Measurements from ENCODE around the gene PPP1R36.
"Not testable (repeated sequence)": the region's sequence is repeated elsewhere in the genome, so short reads cannot be mapped to it uniquely, and the experiment has no call there.

The PPP1R36 gene

GRCh38 chr14:64549791-64550620 lies at the start of gene PPP1R36:
Gene PPP1R36, plus strand, starts transcription at chr14:64549961. Its CDS starts 37 bp downstream, at chr14:64549998.
- FAIRE-seq, result no peak

- no peak for FAIRE-seq
Observed at GRCh38 chr14:64500088-64500487, 49.7 kb upstream of the PPP1R36 start.

DNA sequence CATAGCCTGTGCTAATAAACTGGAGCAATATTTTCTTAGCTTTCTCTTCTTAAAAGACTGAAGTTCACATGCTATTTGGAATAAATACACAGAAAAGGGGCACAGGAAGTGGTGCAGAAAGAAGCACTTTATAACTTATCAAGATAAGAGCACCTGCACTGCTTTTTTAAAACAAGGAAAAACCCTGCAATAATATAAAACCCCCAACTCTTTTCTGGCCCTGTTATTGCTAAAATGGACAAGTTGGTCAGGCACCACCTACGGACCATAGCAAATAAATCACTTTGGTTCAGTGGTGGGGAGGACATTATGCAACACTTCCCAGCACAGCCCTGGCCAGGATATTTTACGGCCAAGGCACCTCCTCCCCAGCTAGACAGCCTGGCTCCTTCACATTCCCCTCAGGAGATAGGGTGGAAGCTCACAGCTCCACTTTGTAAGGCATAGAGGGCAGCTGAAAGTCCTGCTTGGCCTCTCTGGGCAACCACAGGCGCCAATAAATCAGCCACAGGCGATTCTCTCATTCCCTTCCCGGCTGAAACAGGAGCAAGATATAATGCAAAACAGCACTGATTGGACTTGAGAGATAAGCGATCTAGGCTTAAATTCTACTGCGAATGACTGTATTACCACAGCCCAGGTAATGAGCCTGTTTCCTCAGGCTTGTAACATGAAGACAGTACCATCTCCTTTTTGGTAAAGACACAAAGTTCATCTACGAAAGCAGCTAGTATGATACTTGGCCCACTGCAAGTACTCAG lies 48.2 kb upstream of the PPP1R36 start:
- FAIRE-seq, result no peak

DNA sequence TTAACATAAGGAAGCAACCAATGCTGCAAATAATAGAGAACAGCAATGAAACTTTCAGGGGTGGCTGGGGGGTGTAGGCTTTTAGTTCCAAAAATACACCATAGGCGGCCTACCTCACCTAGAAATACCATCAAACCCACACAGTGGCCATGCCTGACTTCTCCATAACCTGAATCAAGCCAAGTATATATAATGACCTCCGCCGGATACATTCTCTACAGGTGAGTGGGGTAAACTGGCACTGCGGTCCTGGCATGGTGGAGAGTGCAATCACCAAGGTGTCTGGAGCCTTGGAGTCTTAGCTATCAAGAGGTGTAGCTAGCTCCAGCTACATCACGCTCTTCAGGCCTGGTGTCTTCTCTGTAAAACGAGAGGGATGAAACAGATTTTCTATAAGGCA lies 47.3 kb upstream of the PPP1R36 start:
- no peak for FAIRE-seq

GRCh38 chr14:64502887-64503433 lies 46.8 kb upstream of the PPP1R36 start:
- FAIRE-seq, result no peak

- no peak for FAIRE-seq
Observed at GRCh38 chr14:64503434-64504309, 46.1 kb upstream of the PPP1R36 start, which contains the start of gene ZBTB25. Gene ZBTB25, minus strand, starts transcription at chr14:64503838. Its CDS starts 13,305 bp downstream, at chr14:64490533.

GRCh38 chr14:64504310-64504896 lies 45.4 kb upstream of the PPP1R36 start, which contains the start of gene ZBTB1:
Gene ZBTB1, plus strand, starts transcription at chr14:64504770. Its CDS starts 16,735 bp downstream, at chr14:64521505.
- no peak for FAIRE-seq

- no peak for FAIRE-seq
Observed at GRCh38 chr14:64504897-64505794, 44.6 kb upstream of the PPP1R36 start.

- FAIRE-seq, result no peak
Observed at GRCh38 chr14:64506721-64507120, 43.0 kb upstream of the PPP1R36 start.

- FAIRE-seq, result no peak
Observed at GRCh38 chr14:64507376-64508156, 42.2 kb upstream of the PPP1R36 start.

DNA sequence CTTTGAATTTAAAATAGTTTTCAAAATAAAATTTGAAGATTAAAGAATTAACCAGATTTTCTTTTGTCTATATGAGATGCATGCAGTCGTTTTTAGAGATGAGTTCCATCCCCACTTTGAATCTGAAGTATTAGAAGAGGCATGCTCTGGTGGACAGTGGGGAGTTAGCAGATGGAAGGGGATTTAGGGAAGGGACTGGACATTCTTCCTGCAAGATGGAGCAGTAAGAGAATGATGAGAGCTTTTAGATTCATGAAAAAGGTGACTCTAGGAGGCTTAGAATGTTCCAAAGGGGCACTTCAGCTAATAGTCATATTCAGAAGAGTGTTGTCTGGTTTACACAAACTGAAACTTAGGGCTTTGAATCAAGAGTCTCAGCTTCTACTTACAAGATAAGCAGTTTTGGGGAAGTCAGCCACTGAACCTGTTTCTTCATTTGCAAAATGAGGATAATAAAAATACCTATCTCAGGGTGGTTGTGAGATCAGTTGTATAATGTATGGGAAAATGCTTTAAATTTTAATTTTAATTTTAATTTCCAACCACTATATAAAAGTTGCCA lies 41.5 kb upstream of the PPP1R36 start:
- FAIRE-seq, result no peak

GRCh38 chr14:64509036-64509435 lies 40.7 kb upstream of the PPP1R36 start:
- FAIRE-seq, result no peak

GRCh38 chr14:64510825-64511671 lies 38.7 kb upstream of the PPP1R36 start:
- FAIRE-seq, result no peak

DNA sequence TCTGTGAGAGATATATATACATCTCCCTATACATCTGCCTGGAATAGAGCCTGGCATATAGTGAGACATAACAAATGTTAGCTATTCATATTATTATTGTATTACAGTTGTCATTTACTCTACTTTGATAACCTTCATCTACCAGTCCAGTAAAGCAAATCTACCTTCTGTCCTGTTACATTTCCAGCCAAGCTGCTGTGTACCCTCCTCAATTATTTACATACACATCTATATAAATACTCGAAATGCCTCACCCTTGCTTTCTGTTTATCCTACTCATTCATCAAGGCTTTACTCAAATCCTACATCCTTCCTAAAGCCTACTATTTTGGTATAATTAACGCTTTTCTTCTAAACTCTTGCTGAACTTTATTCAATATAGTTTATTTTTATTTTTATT lies 36.5 kb upstream of the PPP1R36 start:
- FAIRE-seq, result no peak

DNA sequence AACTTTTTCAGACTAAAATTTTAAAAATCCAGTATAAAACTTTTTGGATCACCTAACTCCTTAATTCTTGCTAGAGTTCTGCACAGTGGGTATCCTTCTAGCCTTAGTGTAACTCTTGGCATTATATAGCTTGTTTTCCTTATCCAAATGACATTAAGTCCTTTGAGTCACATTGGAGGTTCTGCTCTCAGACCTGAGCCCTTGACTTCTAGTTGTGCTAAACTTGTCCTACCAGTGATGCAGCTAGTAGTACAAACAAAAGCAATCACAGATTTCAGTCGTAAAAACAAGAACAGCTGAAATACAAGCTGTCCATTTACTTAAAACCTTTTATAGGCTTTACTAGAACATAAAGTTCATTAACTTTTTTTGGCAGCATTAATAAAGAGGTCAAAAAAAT lies 34.7 kb upstream of the PPP1R36 start:
- FAIRE-seq, result peak; percentile 66

- FAIRE-seq, result no peak
Observed at GRCh38 chr14:64516969-64517368, 32.8 kb upstream of the PPP1R36 start.

DNA sequence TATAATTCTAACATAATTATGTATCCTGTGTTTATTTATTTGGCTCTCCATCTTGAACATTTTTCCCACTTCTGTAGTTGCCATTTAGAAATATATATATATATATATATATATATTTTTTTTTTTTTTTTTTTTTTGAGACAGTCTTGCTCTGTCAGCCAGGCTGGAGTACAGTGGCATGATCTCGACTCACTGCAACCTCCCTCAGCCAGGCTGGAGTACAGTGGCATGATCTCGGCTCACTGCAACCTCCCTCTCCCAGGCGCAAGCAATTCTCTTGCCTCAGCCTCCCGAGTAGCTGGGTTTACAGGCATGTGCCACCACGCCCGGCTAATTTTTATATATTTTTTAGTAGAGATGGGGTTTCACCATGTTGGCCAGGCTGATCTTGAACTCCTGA lies 32.1 kb upstream of the PPP1R36 start:
- not testable (repeated sequence) for FAIRE-seq

DNA sequence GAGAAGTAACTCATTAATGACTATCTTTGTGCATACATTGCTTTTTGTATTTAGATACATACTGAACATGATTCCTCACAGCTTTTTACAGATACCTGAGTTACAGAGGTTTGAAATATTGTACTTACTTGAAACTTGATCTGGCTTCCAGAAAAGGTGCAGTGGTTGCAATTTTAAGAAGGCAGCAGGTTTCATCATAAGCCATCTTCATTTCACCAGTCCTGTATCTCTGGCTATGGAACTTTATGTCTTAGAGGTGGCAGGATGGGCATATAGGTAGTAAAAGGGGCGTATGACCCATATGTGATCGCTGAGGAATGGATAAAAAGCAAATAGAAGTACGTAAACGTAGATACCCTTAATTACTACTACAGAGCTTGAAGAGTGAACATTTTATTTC lies 31.5 kb upstream of the PPP1R36 start:
- no peak for FAIRE-seq

- FAIRE-seq, result peak; percentile 29
Observed at GRCh38 chr14:64520699-64521098, 29.1 kb upstream of the PPP1R36 start.
